Heart left ventricle (tissue), 16 donors: ENCODE data around the gene AKNA. TPM values are rescaled to one million over a fixed set of nuclear protein-coding genes. Genes with fewer than 3 reads are reported as not detected.
A peak's percentile ranks its signal among the peaks of the same experiment; 100 is the strongest.

Experiments used
- ATAC-seq, 4 donors: fragments of 200-7000 bp; cut with Tn5 transposase; one replicate each; pipeline ENCODE4 v1.9.1; 2020 to 2022; ENCODE audit warnings: moderate library complexity in 4 of 4, mild to moderate bottlenecking in 3 of 4, moderate number of reproducible peaks in 1 of 4
- DNase-seq, 5 donors: peaks; one replicate each; pipeline ENCODE4 v3.0.0-alpha.2; 2020
- H3K27ac ChIP-seq, 12 donors: fragments of 200-600 bp; sonication (generic) in 4 of 12; one replicate each; pipeline versions ENCODE4 v1.5.0 to v1.8.0; 2016 to 2022; ENCODE audit warnings: mild to moderate bottlenecking in 2 of 12
- H3K27me3 ChIP-seq, 9 donors: fragments of 200-600 bp; sonication (generic) in 2 of 9; one replicate each; pipeline versions ENCODE4 v1.5.1 to v1.8.0; 2016 to 2022; ENCODE audit warnings: mild to moderate bottlenecking in 3 of 9
- H3K36me3 ChIP-seq, 9 donors: fragments of 200-600 bp; sonication (generic) in 2 of 9; one replicate each; pipeline versions ENCODE4 v1.5.0 to v1.8.0; 2018 to 2022; ENCODE audit warnings: mild to moderate bottlenecking in 2 of 9
- H3K4me1 ChIP-seq, 12 donors: fragments of 200-600 bp; sonication (generic) in 4 of 12; one replicate each; pipeline versions ENCODE4 v1.5.0 to v1.8.0; 2016 to 2022; ENCODE audit warnings: mild to moderate bottlenecking in 3 of 12
- H3K4me3 ChIP-seq, 12 donors: fragments of 200-600 bp; sonication (generic) in 4 of 12; one replicate each; pipeline versions ENCODE4 v1.5.0 to v1.8.0; 2017 to 2022; ENCODE audit warnings: mild to moderate bottlenecking in 9 of 12, moderate library complexity in 4 of 12
- H3K9me3 ChIP-seq, 12 donors: fragments of 200-600 bp; sonication (generic) in 4 of 12; one replicate each; pipeline versions ENCODE4 v1.5.0 to v1.8.0; 2016 to 2022; ENCODE audit warnings: mild to moderate bottlenecking in 1 of 12
- CTCF ChIP-seq, 12 donors: fragments of 200-600 bp; sonication (generic) in 4 of 12; IDR thresholded peaks; one replicate each; pipeline versions ENCODE4 v1.5.0 to v1.8.0; 2018 to 2022; ENCODE audit warnings: antibody characterized with exemption in 12 of 12, mild to moderate bottlenecking in 5 of 12
- POLR2A ChIP-seq, 2 donors: fragments of 450-650 bp; IDR thresholded peaks; one replicate each; pipeline ENCODE4 v1.6.1; 2017; ENCODE audit warnings: antibody characterized with exemption in 2 of 2, mild to moderate bottlenecking in 2 of 2, moderate library complexity in 2 of 2
- WGBS, 4 donors: extraction: QIAGEN DNeasy Blood & Tissue Kit in 2 of 4; methylation state at CpG; one replicate each; pipeline versions ENCODE4 v1.1.5 to v1.1.7; 2013 to 2018; 5-methylcytosine and 5-hydroxymethylcytosine counted together
- intact Hi-C, 10 donors: fragments of 100-400 bp; cut with DNase I; formaldehyde crosslinking; loops; one replicate each; pipeline versions ENCODE4 v1.11.1 to v1.14.2; 2022
- polyA plus RNA-seq, 2 donors: library from polyadenylated mRNA; stranded (reverse); fragments of 200-250 nt; gene quantifications; one replicate each; pipeline ENCODE4 v1.2.3, GENCODE V29; 2013
- total RNA-seq, 9 donors: library from RNA; depleted of rRNA in 2 of 9; stranded (reverse); fragments of >200 nt in 2 of 9; fragmentation: NEBNext Ultra II Directional in 3 of 9; extraction: Animal tissue kit (Norgen Biotek cat#: 25700) in 3 of 9; gene quantifications; one replicate each; pipeline versions ENCODE4 v1.1.0 to v1.2.4, GENCODE V29; 2016 to 2023
- donor health status: ischemic (EF 13 %, LVEDD 7.1; RV severe dilation, severe dysfunction).
- donor health status: healthy with polysubstance abuse.
- donor health status: DM: no; HTN: yes; CAD: no.
- donor health status: DM: no; HTN: no; CAD: no.
- donor health status: ischemic (EF 25% LVEDD 6.9; RV normal size, moderate dysfunction).
- donor health status: ischemic (EF 25% LVEDD 5.7; RV mildly dilated, moderate dysfunction).
- donor health status: healthy.
- donor health status: DM: yes; HTN: yes; CAD: no.
- donor health status: ischemic (EF 35%, LVEDD 5.7; RV mildly dilated, moderate dysfunction).
- donor health status: nonischemic (EF 11% LVEDD 7.7; RV severe dilation, severe dysfunction).
- donor health status: DM: yes; HTN: yes; CAD: no.
- donor health status: PGD.
- donor health status: ischemic (EF 29% LVEDD 5.4; RV normal size, mild dysfunction).
- donor health status: nonischemic (EF 23%, LVEDD 6.1; RV moderate dilation, normal function).

Gene AKNA
- total and polyA plus RNA-seq, 11 donors = 2.5 to 30.8 (median 4.4) TPM

GRCh38 chr9:114371973-114372917 is 15.5 kb downstream of the AKNA start:
- Histone ChIP-seq H3K4me1 (peaks cover 0 to 85% (median 13%) of the 10 kb centered on the region in 12 donors), H3K27me3 (no peaks in the 10 kb centered on the region), H3K4me3 (peak overlapping the region in 1 of 12 donors; percentile 29), H3K9me3 (no peaks in the 10 kb centered on the region), H3K36me3 (peaks cover 0 to 77% (median 30%) of the 10 kb centered on the region in 9 donors), H3K27ac (peak overlapping the region in 6 of 12 donors; percentile 11 to 84 (median 30))
- TF ChIP-seq POLR2A (IDR thresholded peaks at IDR 0.05) = no peak
- ATAC-seq (peak; percentile 21 to 50 (median 41)), DNase-seq (peak in 1 of 5 donors; percentile 51)
- 46 to 51% (median 48%) methylated on average over 9 to 14 of the region's 14 CpGs for WGBS, 4 donors
- intact Hi-C loops = no loop called here

GRCh38 chr9:114371343-114371944 is 16.3 kb downstream of the AKNA start:
- H3K27me3 ChIP-seq = no peaks in the 10 kb centered on the region
- H3K27ac ChIP-seq = peak overlapping the region in 2 of 12 donors; percentile 56 to 84
- peaks cover 0 to 93% (median 13%) of the 10 kb centered on the region in 12 donors for H3K4me1 ChIP-seq
- intact Hi-C loops = no loop called here
- WGBS, 4 donors = 69 to 92% (median 83%) methylated on average over 6 to 7 of the region's 7 CpGs
- DNase-seq (no peak), ATAC-seq (no peak)
- TF ChIP-seq CTCF (IDR thresholded peaks at IDR 0.05) (no peak), POLR2A (IDR thresholded peaks at IDR 0.05) (no peak)
- peak overlapping the region in 1 of 12 donors; percentile 29 for H3K4me3 ChIP-seq
- peaks cover 0 to 76% (median 30%) of the 10 kb centered on the region in 9 donors for H3K36me3 ChIP-seq
- no peaks in the 10 kb centered on the region for H3K9me3 ChIP-seq

- Histone ChIP-seq H3K4me1 (peaks cover 0 to 98% (median 13%) of the 10 kb centered on the region in 12 donors), H3K9me3 (no peaks in the 10 kb centered on the region), H3K27ac (peak overlapping the region in 3 of 12 donors; percentile 39 to 84 (median 56)), H3K27me3 (no peaks in the 10 kb centered on the region), H3K4me3 (no peak overlapping the region), H3K36me3 (peaks cover 0 to 78% (median 29%) of the 10 kb centered on the region in 9 donors)
- intact Hi-C loops = no loop called here
- no peak for ATAC-seq
- no peak for DNase-seq
- TF ChIP-seq POLR2A (IDR thresholded peaks at IDR 0.05) = no peak
- TF ChIP-seq CTCF (IDR thresholded peaks at IDR 0.05) = no peak
- WGBS, 4 donors = 59 to 82% (median 77%) methylated on average over 2 to 4 of the region's 4 CpGs
Measured at GRCh38 chr9:114370968-114371320, 16.8 kb downstream of the AKNA start.

GRCh38 chr9:114370251-114370967 is 17.4 kb downstream of the AKNA start:
- WGBS, 4 donors = 79 to 88% (median 79%) methylated on average over 6 of the region's 6 CpGs
- DNase-seq (no peak), ATAC-seq (no peak)
- intact Hi-C loops = no loop called here
- no peak for TF ChIP-seq CTCF (IDR thresholded peaks at IDR 0.05)
- TF ChIP-seq POLR2A (IDR thresholded peaks at IDR 0.05) = no peak
- H3K4me1 ChIP-seq = peaks cover 0 to 100% (median 13%) of the 10 kb centered on the region in 12 donors
- H3K27me3 ChIP-seq = no peaks in the 10 kb centered on the region
- peaks cover 0 to 80% (median 34%) of the 10 kb centered on the region in 9 donors for H3K36me3 ChIP-seq
- H3K9me3 ChIP-seq = no peaks in the 10 kb centered on the region
- peak overlapping the region in 1 of 12 donors; percentile 84 for H3K27ac ChIP-seq
- no peak overlapping the region for H3K4me3 ChIP-seq
